WTC11 (cell line): ENCODE results near the gene LEFTY2. TPM values are rescaled to one million over a fixed set of nuclear protein-coding genes. Genes with fewer than 3 reads are reported as not detected.

ENCODE experiments used
- ATAC-seq: fragments of 200-7000 bp; cut with Tn5 transposase; 2 replicates; pipeline ENCODE4 v1.10.0; 2021; ENCODE audit warnings: mild to moderate bottlenecking, moderate library complexity
- CTCF ChIA-PET: fragments of 300-600 bp; sonication (Branson Sonifier 250); formaldehyde crosslinking; loops from one replicate; lab custom pipeline; 2021; ENCODE audit warnings: antibody characterized with exemption; lab: Charles Lee
- POLR2A ChIA-PET: fragments of 350-600 bp; sonication (Branson Sonifier 250); formaldehyde crosslinking; loops from one replicate; lab custom pipeline; 2021; ENCODE audit warnings: antibody characterized with exemption; lab: Charles Lee
- DNase-seq: peaks from one replicate; pipeline ENCODE4 v3.0.0; 2021; ENCODE audit warnings: low spot score
- H3K27ac Mint-ChIP-seq: 2 replicates; pipeline ENCODE4 v1.8.0; 2021; ENCODE audit warnings: mixed read lengths
- H3K27me3 Mint-ChIP-seq: 2 replicates; pipeline ENCODE4 v1.8.0; 2021; ENCODE audit warnings: low read depth, mild to moderate bottlenecking, moderate library complexity, mixed read lengths
- H3K36me3 Mint-ChIP-seq: 2 replicates; pipeline ENCODE4 v1.8.0; 2021; ENCODE audit warnings: mixed read lengths
- H3K4me1 Mint-ChIP-seq: 2 replicates; pipeline ENCODE4 v1.8.0; 2022; ENCODE audit warnings: mixed read lengths
- H3K4me3 Mint-ChIP-seq: 2 replicates; pipeline ENCODE4 v1.8.0; 2021; ENCODE audit warnings: mild to moderate bottlenecking, moderate library complexity, mixed read lengths
- H3K9me3 Mint-ChIP-seq: 2 replicates; pipeline ENCODE4 v1.8.0; 2021; ENCODE audit warnings: mixed read lengths
- AFF4 ChIP-seq: sonication (generic); formaldehyde crosslinking; IDR thresholded peaks from 2 replicates; pipeline ENCODE4 v1.8.1; 2023; ENCODE audit warnings: mild to moderate bottlenecking, missing genetic modification reagents, borderline replicate concordance
- ATF1 ChIP-seq: sonication (generic); formaldehyde crosslinking; IDR thresholded peaks from 2 replicates; pipeline ENCODE4 v1.8.1; 2023; ENCODE audit warnings: mild to moderate bottlenecking, moderate library complexity, missing genetic modification reagents
- ATF2 ChIP-seq: sonication (generic); formaldehyde crosslinking; IDR thresholded peaks from 2 replicates; pipeline ENCODE4 v1.8.1; 2022; ENCODE audit warnings: low read depth, missing genetic modification reagents, borderline replicate concordance
- CREM ChIP-seq: sonication (generic); formaldehyde crosslinking; IDR thresholded peaks from 2 replicates; pipeline ENCODE4 v1.8.1; 2022; ENCODE audit warnings: mild to moderate bottlenecking, missing genetic modification reagents, moderate library complexity
- ETV6 ChIP-seq: sonication (generic); formaldehyde crosslinking; IDR thresholded peaks from 2 replicates; pipeline ENCODE4 v1.8.1; 2022; ENCODE audit warnings: mild to moderate bottlenecking, missing genetic modification reagents
- FOXK1 ChIP-seq: sonication (generic); formaldehyde crosslinking; IDR thresholded peaks from 2 replicates; pipeline ENCODE4 v1.8.0; 2022; ENCODE audit warnings: mild to moderate bottlenecking, moderate library complexity, missing genetic modification reagents
- HMGA2 ChIP-seq: fragments of 250-450 bp; sonication (Bioruptor Pico); IDR thresholded peaks from 2 replicates; pipeline ENCODE4 v1.4.0; 2021; ENCODE audit warnings: mild to moderate bottlenecking, moderate library complexity
- IRF1 ChIP-seq: sonication (generic); formaldehyde crosslinking; IDR thresholded peaks from 2 replicates; pipeline ENCODE4 v1.8.0; 2023; ENCODE audit warnings: missing genetic modification reagents
- JUN ChIP-seq: sonication (generic); formaldehyde crosslinking; IDR thresholded peaks from 2 replicates; pipeline ENCODE4 v1.8.0; 2023; ENCODE audit warnings: mild to moderate bottlenecking, missing genetic modification reagents
- MXD4 ChIP-seq: fragments of 250-450 bp; sonication (Bioruptor Pico); IDR thresholded peaks from 2 replicates; pipeline ENCODE4 v1.8.0; 2021; ENCODE audit warnings: mild to moderate bottlenecking, moderate library complexity, borderline replicate concordance
- PRDM15 ChIP-seq: sonication (generic); formaldehyde crosslinking; IDR thresholded peaks from 2 replicates; pipeline ENCODE4 v1.8.0; 2022; ENCODE audit warnings: missing genetic modification reagents
- SOX15 ChIP-seq: fragments of 250-450 bp; sonication (Bioruptor Pico); IDR thresholded peaks from 2 replicates; pipeline ENCODE4 v1.9.0; 2021; ENCODE audit warnings: mild to moderate bottlenecking
- TEAD4 ChIP-seq: sonication (generic); formaldehyde crosslinking; IDR thresholded peaks from 2 replicates; pipeline ENCODE4 v1.8.0; 2022; ENCODE audit warnings: mild to moderate bottlenecking, missing genetic modification reagents
- TP53 ChIP-seq: sonication (generic); formaldehyde crosslinking; IDR thresholded peaks from 2 replicates; pipeline ENCODE4 v1.8.1; 2023; ENCODE audit warnings: mild to moderate bottlenecking, missing genetic modification reagents
- ZMAT4 ChIP-seq: fragments of 250-450 bp; sonication (Bioruptor Pico); IDR thresholded peaks from 2 replicates; pipeline ENCODE4 v1.9.0; 2021; ENCODE audit warnings: mild to moderate bottlenecking
- ZNF232 ChIP-seq: sonication (generic); formaldehyde crosslinking; IDR thresholded peaks from 2 replicates; pipeline ENCODE4 v1.8.0; 2022; ENCODE audit warnings: mild to moderate bottlenecking, missing genetic modification reagents
- ZNF416 ChIP-seq: fragments of 250-450 bp; sonication (Bioruptor Pico); IDR thresholded peaks from 2 replicates; pipeline ENCODE4 v1.9.0; 2021; ENCODE audit warnings: mild to moderate bottlenecking, inconsistent platforms
- ZNF425 ChIP-seq: fragments of 250-450 bp; sonication (Bioruptor Pico); conservative IDR thresholded peaks from 2 replicates; pipeline ENCODE4 v1.9.0; 2021; ENCODE audit warnings: mild to moderate bottlenecking
- ZSCAN18 ChIP-seq: fragments of 250-450 bp; sonication (Bioruptor Pico); IDR thresholded peaks from 2 replicates; pipeline ENCODE4 v2.1.2; 2022; ENCODE audit warnings: mild to moderate bottlenecking, moderate library complexity
- total RNA-seq: library from RNA; stranded (reverse); gene quantifications from 3 replicates; pipeline ENCODE4 v1.2.3, GENCODE V29; 2021

LEFTY2 gene
- total RNA-seq, 1 experiment from 2014 or later = 15.5 TPM

- DNase-seq (no peak), ATAC-seq (no peak)
- no peak for TF ChIP-seq ZSCAN18 (CRISPR knock-in tag)
- TF ChIP-seq ZNF232 (CRISPR knock-in tag) = no peak
- no peak for TF ChIP-seq ATF2 (CRISPR knock-in tag)
- no peak for TF ChIP-seq FOXK1 (CRISPR knock-in tag)
- TF ChIP-seq TP53 (CRISPR knock-in tag) = no peak
- no peak for TF ChIP-seq CREM (CRISPR knock-in tag)
- no peak for TF ChIP-seq ETV6 (CRISPR knock-in tag)
- TF ChIP-seq AFF4 (CRISPR knock-in tag) = no peak
- TF ChIP-seq PRDM15 = no peak
- no peak for TF ChIP-seq MXD4 (CRISPR knock-in tag)
- TF ChIP-seq SOX15 (CRISPR knock-in tag) = no peak
- TF ChIP-seq ZNF425 (CRISPR knock-in tag) = no peak
- TF ChIP-seq ATF1 (CRISPR knock-in tag) = no peak
- no peak for TF ChIP-seq ZNF416 (CRISPR knock-in tag)
- no peak for TF ChIP-seq ZMAT4 (CRISPR knock-in tag)
- TF ChIP-seq JUN = no peak
- TF ChIP-seq HMGA2 = no peak
- no peak for TF ChIP-seq TEAD4 (CRISPR knock-in tag)
- no peak for TF ChIP-seq IRF1 (CRISPR knock-in tag)
- H3K9me3 Mint-ChIP-seq = peaks cover 8% of the 10 kb centered on the region
- no peak overlapping the region for H3K4me3 Mint-ChIP-seq
- H3K27me3 Mint-ChIP-seq = no peaks in the 10 kb centered on the region
- no peaks in the 10 kb centered on the region for H3K4me1 Mint-ChIP-seq
- CTCF ChIA-PET = interaction anchor here (1.6 to 2.4 kb wide), 2 partner anchors 12 to 500 kb away, joined by 4 to 8 read pairs; no protein-coding TSS in a partner anchor
- no peak overlapping the region for H3K27ac Mint-ChIP-seq
- POLR2A ChIA-PET = no interaction called here
- H3K36me3 Mint-ChIP-seq = peaks cover 18% of the 10 kb centered on the region
Measured at GRCh38 chr1:225974454-225974853, 33.4 kb upstream of the LEFTY2 start.
